ENCODE measurements around the gene KLK13. TPM values are rescaled to one million over a fixed set of nuclear protein-coding genes. Genes with fewer than 3 reads are reported as not detected.

Gene KLK13
- polyA plus RNA-seq, 3 donors, result not detected

- H3K27ac Mint-ChIP-seq, result peak within 1 kb of the TSS; percentile 91 to 99 (median 98)
- H3K27me3 ChIP-seq (ENCODE audit: control insufficient read depth in 2 of 2, insufficient read depth in 2 of 2, low read length in 2 of 2), result no peaks in the 10 kb centered on the region
- H3K4me1 ChIP-seq (ENCODE audit: control insufficient read depth in 1 of 2, insufficient read depth in 2 of 2, low read length in 2 of 2), result peaks cover 29 to 38% of the 10 kb centered on the region in 2 donors
- H3K9me3 ChIP-seq (replicated peaks in 1 of 2; ENCODE audit: control insufficient read depth in 1 of 2, insufficient read depth in 1 of 2, low read length in 2 of 2), result no peaks in the 10 kb centered on the region
- peak within 1 kb of the TSS; percentile 94 to 99 for H3K4me3 Mint-ChIP-seq
- H3K79me2 ChIP-seq (ENCODE audit: insufficient read depth, low read length), result peaks cover 43% of the 10 kb centered on the region
- peaks cover 21 to 24% of the 10 kb centered on the region in 2 donors for H3K36me3 Mint-ChIP-seq
- peaks cover 2 to 6% (median 2%) of the 10 kb centered on the region in 3 donors for H3K27me3 Mint-ChIP-seq (ENCODE audit: low read depth in 3 of 3)
- peaks cover 12% of the 10 kb centered on the region for H4K20me1 ChIP-seq (ENCODE audit: insufficient read depth, low read length)
- peak within 1 kb of the TSS; percentile 68 for H3K9ac ChIP-seq (ENCODE audit: insufficient read depth, low read length, poor library complexity, severe bottlenecking)
- H2AFZ ChIP-seq (ENCODE audit: insufficient read depth, low read depth, low read length, poor library complexity, severe bottlenecking), result peak within 1 kb of the TSS; percentile 84
- peaks cover 6 to 21% of the 10 kb centered on the region in 2 donors for H3K36me3 ChIP-seq (replicated peaks in 1 of 2; ENCODE audit: control insufficient read depth in 1 of 2, insufficient read depth in 2 of 2, low read length in 2 of 2)
- H3K27ac ChIP-seq (ENCODE audit: low read depth in 1 of 2, low read length in 2 of 2), result peak within 1 kb of the TSS; percentile 31 to 78
- H3K9me3 Mint-ChIP-seq, result peaks cover 0 to 1% (median 0%) of the 10 kb centered on the region in 7 donors
- intact Hi-C loops (cut with micrococcal nuclease), result loop anchor here (5.0 to 10.0 kb wide), 2 partner anchors 39 to 487 kb away; no protein-coding TSS in a partner anchor
- peak; percentile 99 to 100 (median 99) for DNase-seq
- WGBS (ENCODE audit: insufficient coverage), result 0% methylated on average over 38 of the region's 43 CpGs
- H3K4me1 Mint-ChIP-seq, result peaks cover 38% of the 10 kb centered on the region
- H3K4me2 ChIP-seq (replicated peaks; ENCODE audit: extremely low read depth, low read length, poor library complexity, severe bottlenecking), result peak within 1 kb of the TSS; percentile 88
- no peak for TF ChIP-seq CTCF (IDR thresholded peaks at IDR 0.05)
- H3K4me3 ChIP-seq (replicated peaks in 1 of 3; ENCODE audit: low read depth in 2 of 3, low read length in 3 of 3), result peak within 1 kb of the TSS; percentile 64 to 84 (median 84)
Measured at GRCh38 chr19:51108066-51108804, 43.3 kb upstream of the KLK13 start, which contains the start of gene CTU1. Gene CTU1, minus strand, starts transcription at chr19:51108409. Its CDS starts 3,840 bp downstream, at chr19:51104569.

GRCh38 chr19:51107406-51108065 lies 42.6 kb upstream of the KLK13 start:
- Histone ChIP-seq H3K9ac (ENCODE audit: insufficient read depth, low read length, poor library complexity, severe bottlenecking) (peak overlapping the region; percentile 68), H4K20me1 (ENCODE audit: insufficient read depth, low read length) (peaks cover 17% of the 10 kb centered on the region), H3K27me3 (ENCODE audit: control insufficient read depth in 2 of 2, insufficient read depth in 2 of 2, low read length in 2 of 2) (no peaks in the 10 kb centered on the region), H2AFZ (ENCODE audit: insufficient read depth, low read depth, low read length, poor library complexity, severe bottlenecking) (peak overlapping the region; percentile 70), H3K36me3 (replicated peaks in 1 of 2; ENCODE audit: control insufficient read depth in 1 of 2, insufficient read depth in 2 of 2, low read length in 2 of 2) (peaks cover 13 to 28% of the 10 kb centered on the region in 2 donors), H3K79me2 (ENCODE audit: insufficient read depth, low read length) (peaks cover 50% of the 10 kb centered on the region), H3K4me1 (ENCODE audit: control insufficient read depth in 1 of 2, insufficient read depth in 2 of 2, low read length in 2 of 2) (peaks cover 22 to 31% of the 10 kb centered on the region in 2 donors), H3K9me3 (replicated peaks in 1 of 2; ENCODE audit: control insufficient read depth in 1 of 2, insufficient read depth in 1 of 2, low read length in 2 of 2) (no peaks in the 10 kb centered on the region), H3K4me3 (replicated peaks in 1 of 3; ENCODE audit: low read depth in 2 of 3, low read length in 3 of 3) (peak overlapping the region; percentile 64 to 84 (median 84)), H3K27ac (ENCODE audit: low read depth in 1 of 2, low read length in 2 of 2) (peak overlapping the region in 1 of 2 donors; percentile 78), H3K4me2 (replicated peaks; ENCODE audit: extremely low read depth, low read length, poor library complexity, severe bottlenecking) (peak overlapping the region; percentile 88)
- Mint-ChIP-seq H3K4me1 (peaks cover 39% of the 10 kb centered on the region), H3K27me3 (ENCODE audit: low read depth in 3 of 3) (peaks cover 2 to 6% (median 2%) of the 10 kb centered on the region in 3 donors), H3K9me3 (peaks cover 0 to 1% (median 0%) of the 10 kb centered on the region in 7 donors), H3K27ac (peak overlapping the region; percentile 91 to 99 (median 98)), H3K4me3 (peak overlapping the region; percentile 94 to 99), H3K36me3 (peaks cover 27 to 31% of the 10 kb centered on the region in 2 donors)
- no peak for DNase-seq
- WGBS (ENCODE audit: insufficient coverage), result 27% methylated on average over 18 of the region's 18 CpGs
- no peak for TF ChIP-seq CTCF (IDR thresholded peaks at IDR 0.05)
- intact Hi-C loops (cut with micrococcal nuclease), result loop anchor here (5.0 to 10.0 kb wide), 2 partner anchors 40 to 487 kb away; no protein-coding TSS in a partner anchor
